Measurements from ENCODE around the gene UACA.
A peak's percentile ranks its signal among the peaks of the same experiment; 100 is the strongest.

The UACA gene

GRCh38 chr15:70783041-70783440, 19.7 kb upstream of the UACA start:
- no peak for DNase-seq (ENCODE audit: low read depth in 2 of 2)

- DNase-seq (ENCODE audit: low read depth in 2 of 2), result no peak
Measured at GRCh38 chr15:70781236-70781635, 17.9 kb upstream of the UACA start.

DNA sequence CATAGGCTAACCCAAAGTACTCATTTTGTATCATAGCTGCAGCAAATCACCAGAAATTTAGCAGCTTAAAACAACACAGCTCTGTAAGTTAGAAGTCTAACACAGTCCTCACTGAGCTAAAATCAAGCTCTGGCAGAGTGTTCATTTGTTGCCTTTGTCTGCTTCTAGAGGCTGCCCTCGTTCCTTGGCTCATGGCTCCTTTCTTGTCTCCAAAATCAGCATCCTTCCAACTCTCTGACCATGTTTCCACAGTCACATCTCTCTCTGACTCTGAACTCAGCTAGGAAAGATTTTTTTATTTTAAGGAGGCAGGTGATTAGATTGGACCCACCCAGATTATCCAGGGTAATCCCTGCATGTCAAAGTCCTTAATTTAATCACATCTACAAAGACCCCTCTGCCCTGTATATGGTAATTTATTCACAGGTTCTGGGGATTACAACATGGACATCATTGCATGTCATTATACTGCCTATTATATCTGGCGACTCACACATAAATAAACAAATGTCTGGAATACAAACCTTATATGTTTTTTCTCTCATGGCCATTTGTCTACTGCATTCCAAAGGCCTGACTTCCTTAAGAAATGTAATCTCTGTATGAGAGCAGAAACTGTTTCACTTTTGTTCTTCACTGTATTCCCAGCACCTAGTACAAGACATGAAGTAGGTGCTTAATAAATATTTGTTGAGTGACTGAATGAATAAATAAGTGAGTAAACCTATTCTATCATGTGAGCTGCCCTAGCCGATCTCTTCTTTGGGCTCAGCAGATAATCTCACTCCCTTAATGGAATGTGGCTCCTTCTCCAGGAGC, 15.1 kb upstream of the UACA start:
- no peak for DNase-seq (ENCODE audit: low read depth in 2 of 2)

GRCh38 chr15:70777170-70777926, 14.0 kb upstream of the UACA start:
- DNase-seq (ENCODE audit: low read depth in 2 of 2), result no peak

DNA sequence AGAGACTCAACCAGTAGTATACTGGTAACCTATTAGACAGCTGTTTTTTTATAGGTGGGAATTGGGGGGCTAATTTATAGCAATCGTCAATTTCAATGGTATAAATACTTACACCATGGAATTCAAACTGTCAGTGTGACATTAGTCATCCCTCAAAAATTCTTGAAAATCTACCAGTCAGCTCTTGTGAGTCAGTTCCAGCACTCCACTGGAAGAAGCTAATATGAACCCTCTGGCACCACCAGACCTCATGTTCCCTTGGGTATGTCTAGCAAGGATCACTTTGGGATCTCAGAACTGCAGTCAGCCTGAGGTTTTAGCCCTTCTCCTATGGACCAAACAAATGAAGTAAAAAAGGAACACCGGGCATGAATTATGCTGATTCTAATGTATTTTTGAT, 11.8 kb upstream of the UACA start:
- no peak for DNase-seq (ENCODE audit: low read depth in 2 of 2)

DNA sequence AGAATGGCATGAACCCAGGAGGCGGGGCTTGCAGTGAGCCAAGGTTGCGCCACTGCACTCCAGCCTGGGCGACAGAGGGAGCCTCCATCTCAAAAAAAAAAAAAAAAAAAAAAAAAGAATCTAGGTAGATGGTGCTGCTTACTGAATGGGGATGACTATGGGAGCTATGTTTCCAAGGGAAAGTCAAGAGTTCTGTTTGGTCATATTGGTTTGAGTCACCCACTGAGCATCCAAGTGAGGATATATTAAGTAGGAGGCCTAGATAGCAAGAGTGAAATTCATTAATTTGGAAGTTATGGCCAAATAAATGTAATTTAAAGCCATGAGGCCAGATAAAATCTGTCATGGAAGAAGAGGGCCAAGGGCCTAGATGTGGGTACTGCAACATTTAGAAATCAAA, 9.0 kb upstream of the UACA start:
- DNase-seq (ENCODE audit: low read depth in 2 of 2), result no peak

GRCh38 chr15:70770863-70771262, 7.5 kb upstream of the UACA start:
- no peak for DNase-seq (ENCODE audit: low read depth in 2 of 2)

GRCh38 chr15:70768257-70768883, 5.0 kb upstream of the UACA start:
- DNase-seq (ENCODE audit: low read depth in 2 of 2), result no peak

DNA sequence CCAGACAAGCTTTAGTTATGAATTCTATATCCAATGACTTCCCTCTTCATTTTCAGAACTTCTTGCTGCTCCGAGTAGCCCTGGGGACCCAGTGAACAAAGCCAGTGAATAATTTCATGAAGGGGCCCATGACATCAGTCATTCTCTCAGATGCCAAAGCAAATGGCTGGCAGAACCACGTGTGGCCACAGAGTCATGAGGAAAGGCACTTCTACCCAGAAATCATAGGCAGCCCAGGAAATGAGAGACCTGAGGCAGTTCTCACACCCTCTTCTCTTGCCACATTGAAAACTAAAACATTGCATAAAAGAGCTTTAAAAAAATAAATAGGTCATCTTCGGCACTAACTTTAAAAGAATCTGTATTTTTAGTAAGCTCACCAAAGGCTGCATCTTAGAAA, 4.3 kb upstream of the UACA start:
- no peak for DNase-seq (ENCODE audit: low read depth in 2 of 2)

DNA sequence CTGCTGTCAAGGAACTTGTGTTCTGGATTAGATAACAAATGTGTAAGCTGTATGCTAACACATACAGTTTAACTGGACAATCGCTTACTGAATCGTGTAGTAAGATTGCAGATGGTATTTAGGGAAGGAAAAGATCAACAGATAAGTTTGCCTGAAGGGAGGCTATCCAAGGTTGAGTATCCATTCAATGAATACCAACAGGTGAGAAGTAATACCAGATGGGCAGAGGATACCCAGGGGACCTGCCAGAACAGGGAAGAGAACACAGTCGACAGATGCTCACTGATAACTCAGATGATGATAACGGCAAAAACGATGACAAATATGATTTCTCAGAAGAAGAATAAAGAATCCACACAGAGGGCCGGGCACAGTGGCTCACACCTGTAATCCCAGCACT, 3.2 kb upstream of the UACA start:
- DNase-seq (ENCODE audit: low read depth in 2 of 2), result no peak

DNA sequence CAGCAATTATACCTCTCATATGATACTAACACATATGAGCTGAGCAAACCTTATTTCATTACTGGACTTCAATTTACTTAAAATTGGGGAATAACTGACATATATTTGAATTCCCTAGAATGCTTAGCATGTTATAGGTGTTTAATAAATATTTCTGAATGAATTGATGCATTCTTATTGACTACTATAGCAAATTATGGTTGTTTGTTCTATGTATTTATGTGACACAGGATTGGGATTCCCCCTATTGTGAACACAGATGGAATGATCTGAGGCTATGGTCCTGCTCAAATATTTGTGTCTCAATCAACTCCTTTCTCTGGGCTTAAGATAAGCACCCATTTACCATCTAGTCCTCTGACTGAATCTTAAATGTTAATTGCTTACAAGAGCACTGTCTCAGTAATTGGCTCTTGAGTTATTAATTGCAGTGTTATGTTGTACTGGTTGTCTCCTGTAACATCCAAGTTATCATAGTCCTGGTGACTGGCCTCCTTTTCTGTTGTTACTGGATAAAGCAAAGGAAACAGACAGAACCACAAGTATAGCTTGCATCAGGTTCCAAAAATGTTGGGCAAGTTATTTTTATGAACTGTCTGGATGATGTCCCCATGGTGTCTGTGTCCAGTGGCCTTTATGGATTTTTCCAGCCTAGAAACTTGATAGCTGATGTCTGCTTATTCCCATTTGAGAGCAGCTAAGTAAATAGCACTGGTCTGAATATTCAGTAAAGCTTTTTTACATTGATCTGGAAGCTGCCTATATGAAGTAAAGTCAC, 2.3 kb upstream of the UACA start:
- DNase-seq (ENCODE audit: low read depth in 2 of 2), result no peak

DNA sequence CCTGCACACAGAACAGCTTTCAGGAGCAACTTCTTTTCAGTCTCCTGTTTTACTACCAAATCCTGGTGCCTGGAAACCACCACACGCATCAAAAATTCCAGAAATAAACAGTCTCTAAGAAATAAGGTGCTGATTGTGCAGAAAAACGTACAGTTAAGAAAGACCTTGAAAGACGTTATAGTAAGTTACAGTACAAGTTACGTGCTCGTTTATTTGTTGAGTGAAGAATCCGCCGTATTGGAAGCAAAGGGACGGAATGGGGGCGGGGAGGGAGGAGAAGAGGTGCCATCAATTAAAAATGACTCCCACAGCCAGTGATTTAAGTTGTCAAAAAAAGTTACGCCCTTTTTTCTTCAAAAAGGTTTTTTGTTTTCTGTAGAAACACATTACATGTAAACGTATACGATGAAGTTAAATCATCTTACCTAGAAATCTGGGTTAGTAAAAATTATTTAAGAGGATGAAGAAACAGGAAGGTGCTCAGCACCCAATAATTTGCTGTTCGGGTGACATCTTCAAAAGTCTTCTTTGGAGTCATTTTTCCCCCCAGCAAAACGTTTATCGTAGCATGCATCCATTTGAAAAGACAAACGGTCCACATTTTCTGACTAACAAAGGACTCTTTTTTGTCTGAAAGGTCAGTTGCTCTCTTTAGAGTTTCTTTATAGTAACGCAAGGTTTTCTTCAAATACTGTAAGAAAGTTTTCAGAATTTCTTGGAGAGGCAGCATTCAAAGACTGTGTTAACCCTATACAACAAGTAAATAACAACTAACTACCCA, 782 bp upstream of the UACA start:
- no peak for DNase-seq (ENCODE audit: low read depth in 2 of 2)

- peak in 1 of 2 donors; percentile 1 for DNase-seq (ENCODE audit: low read depth in 2 of 2)
Measured at GRCh38 chr15:70762469-70763119, 764 bp downstream of the UACA start.

GRCh38 chr15:70761931-70762468, 1.4 kb downstream of the UACA start:
- no peak for DNase-seq (ENCODE audit: low read depth in 2 of 2)

DNA sequence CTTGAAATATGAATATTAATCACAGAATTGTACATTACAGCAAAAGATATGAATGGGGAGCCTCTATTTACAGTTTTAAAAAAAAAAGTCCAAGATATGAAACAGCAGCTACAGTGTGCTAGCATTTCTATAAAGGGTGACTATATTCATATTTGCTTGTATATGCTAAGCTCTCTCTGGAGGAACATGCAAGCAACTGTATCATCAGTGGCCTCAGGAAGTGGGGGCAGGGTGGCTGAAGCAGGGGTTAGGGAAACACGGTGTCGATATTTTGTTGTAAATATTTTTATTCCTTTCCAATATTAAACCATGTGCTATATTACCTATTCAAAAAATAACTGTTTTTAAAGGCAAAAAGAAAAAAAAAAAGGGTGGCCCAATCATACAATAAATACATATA, 2.3 kb downstream of the UACA start:
- DNase-seq (ENCODE audit: low read depth in 2 of 2), result no peak

DNA sequence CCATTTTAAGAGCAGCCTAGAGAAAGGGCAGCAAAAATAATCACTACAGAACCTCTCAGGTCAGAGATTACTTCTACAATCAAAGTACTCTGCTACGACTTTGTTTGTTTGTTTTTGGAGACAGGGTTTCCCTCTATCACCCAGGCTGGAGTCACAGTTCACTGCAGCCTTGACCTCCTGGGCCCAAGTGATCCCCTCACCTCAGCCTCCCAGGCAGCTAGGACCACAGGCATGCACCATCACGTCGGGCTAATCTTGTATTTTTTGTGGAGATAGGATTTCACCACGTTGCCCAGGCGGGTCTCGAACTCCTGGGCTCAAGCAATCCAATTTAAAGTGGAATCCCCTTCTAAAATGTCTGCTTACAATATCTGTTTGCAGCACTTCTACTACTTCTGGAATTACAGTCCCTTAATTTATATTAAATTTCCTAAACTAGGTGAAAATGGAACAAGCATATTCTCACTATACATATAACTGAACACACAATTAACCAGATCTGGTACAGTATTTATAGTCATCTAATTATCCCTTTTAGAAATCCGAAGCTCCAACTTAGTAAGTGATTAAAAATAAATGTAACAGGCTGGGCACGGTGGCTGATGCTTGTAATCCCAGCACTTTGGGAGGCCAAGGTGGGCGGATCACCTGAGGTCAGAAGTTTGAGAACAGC, 4.4 kb downstream of the UACA start:
- DNase-seq (ENCODE audit: low read depth in 2 of 2), result no peak

DNA sequence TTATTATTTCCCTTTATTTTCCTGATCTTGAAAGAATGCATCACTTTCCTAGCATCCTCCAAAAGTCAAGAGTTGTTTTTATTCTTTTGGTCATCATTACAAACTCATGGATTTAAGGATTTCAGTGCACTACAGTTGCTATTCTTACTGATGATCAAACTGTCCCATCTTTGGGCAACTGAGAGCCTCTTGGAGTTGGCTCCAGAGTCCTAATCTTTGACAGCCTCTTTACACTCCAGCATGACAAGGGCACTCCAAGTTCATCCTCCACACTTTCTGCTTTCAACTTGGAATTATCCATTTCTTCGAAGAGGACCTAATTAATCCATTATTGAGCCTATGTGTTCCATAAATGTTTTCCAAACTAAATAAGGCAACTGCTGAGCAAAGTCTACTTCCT, 5.7 kb downstream of the UACA start:
- DNase-seq (ENCODE audit: low read depth in 2 of 2), result no peak

DNA sequence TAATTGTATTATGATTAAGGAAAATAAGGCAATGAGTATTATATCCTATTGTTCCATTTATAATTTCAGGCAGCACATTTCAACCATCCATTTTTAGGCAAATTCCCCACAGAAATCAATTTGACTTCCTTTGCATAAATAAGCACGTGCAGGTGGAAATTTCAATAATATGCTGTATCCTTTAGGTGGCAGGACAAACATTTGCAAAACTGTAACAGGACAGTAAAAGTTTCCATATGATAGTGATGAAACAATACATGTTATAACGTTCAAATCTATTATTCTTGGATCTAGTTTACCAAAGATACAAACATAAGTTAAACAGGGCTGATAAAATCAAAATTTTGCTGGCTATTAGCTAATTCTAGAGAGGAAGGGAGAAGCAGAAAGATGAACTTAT, 8.5 kb downstream of the UACA start:
- no peak for DNase-seq (ENCODE audit: low read depth in 2 of 2)

- DNase-seq (ENCODE audit: low read depth in 2 of 2), result no peak
Measured at GRCh38 chr15:70753101-70753829, 10.1 kb downstream of the UACA start.

All from stimulated activated CD4-positive, alpha-beta T cell treated with anti-CD3 and anti-CD28 coated beads, Interleukin-4, amount 100 ng/mL, for 48 hours (primary cell).